ENCODE measurements around the gene IL17RC. TPM values are rescaled to one million over a fixed set of nuclear protein-coding genes. Genes with fewer than 3 reads are reported as not detected.

The IL17RC gene
- total and polyA plus RNA-seq, 2 experiments from 2014 or later = 8.4 to 12.6 TPM

DNA sequence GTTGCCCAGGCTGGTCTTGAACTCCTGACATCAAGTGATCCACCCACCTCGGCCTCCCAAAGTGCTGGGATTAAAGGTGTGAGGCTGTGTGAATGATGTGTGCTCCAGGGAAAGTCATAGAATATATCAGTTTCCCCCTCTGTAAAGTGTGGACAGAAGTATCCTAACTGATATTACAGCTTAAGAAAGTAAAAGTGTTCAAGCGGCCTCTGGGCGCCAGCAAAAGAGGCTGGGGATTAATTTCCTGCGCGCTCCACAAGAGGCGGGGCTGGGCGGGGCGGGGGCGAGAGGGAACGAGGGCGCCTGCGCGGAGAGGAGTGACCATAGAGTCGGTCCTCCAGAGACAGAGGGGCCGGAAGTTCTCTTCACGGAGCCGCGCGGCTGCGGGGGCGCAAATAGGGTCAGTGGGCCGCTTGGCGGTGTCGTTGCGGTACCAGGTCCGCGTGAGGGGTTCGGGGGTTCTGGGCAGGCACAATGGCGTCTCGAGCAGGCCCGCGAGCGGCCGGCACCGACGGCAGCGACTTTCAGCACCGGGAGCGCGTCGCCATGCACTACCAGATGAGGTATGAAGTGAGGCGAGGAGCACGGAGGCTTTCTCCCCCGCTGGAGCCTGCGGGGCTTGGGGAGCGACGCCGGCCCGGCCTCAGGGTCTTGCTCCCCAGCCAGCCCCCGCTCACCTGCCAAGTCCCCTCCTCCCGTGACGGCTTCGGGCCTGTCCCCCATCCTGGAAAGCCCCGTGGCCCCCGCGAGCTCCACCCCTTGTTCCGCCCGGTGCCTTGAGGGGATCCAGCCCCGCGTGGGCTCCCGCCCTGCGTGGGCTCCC lies 26.4 kb upstream of the IL17RC start, which contains the start of gene JAGN1 (continued):
- no peak for TF ChIP-seq ZNF462 (CRISPR knock-in tag; IDR thresholded peaks at IDR 0.05)
- no peak for TF ChIP-seq ZNF114 (CRISPR knock-in tag; IDR thresholded peaks at IDR 0.05)
- TF ChIP-seq STAT1 (IDR thresholded peaks at IDR 0.05; ENCODE audit: unreplicated experiment) = no peak
- TF ChIP-seq CREB1 (CRISPR knock-in tag; IDR thresholded peaks at IDR 0.05; ENCODE audit: low read depth) = no peak
- TF ChIP-seq POLR2AphosphoS5 (IDR thresholded peaks at IDR 0.05; ENCODE audit: low read depth) = peak; percentile 97
- no peak for TF ChIP-seq EZH2 (IDR thresholded peaks at IDR 0.05; ENCODE audit: low read depth, unreplicated experiment)
- no peak for TF ChIP-seq ZNF331 (CRISPR knock-in tag; IDR thresholded peaks at IDR 0.05; ENCODE audit: low read depth)

DNA sequence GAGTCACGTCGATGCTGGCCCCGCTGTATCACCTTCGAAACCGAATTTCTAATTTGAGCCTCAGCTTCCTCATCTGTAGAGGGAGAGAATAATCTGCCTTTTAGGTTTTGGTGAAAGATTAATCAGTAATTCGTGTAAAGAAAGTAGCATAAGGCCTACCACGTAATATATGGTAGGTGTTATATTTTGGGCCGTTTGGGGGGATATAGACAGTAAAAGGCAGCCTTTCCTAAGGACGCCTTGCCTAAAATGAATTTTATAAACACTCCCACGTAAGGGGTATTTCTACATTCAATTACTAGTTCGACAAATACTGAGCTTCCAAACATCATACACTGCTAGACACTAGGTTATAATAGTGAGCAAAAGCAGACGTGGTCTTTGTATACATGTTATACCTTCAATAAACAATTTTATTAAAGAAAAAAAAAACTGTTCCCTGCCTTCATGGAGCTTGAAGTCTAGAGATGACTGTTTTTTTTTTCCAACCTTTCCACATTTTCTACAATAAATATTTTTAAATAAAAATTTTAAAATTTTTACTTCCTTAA lies 25.8 kb upstream of the IL17RC start:
- peak overlapping the region; percentile 99 for H3K4me3 Mint-ChIP-seq
- Histone ChIP-seq H3K4me2 (peak overlapping the region; percentile 99), H4K20me1 (replicated peaks; ENCODE audit: insufficient read depth) (peaks cover 4% of the 10 kb centered on the region; the same call in 1 of the 2 replicates), H3K9me2 (ENCODE audit: insufficient read depth) (no peaks in the 10 kb centered on the region), H3K36me3 (ENCODE audit: insufficient read depth) (0 out of 2 replicates have a peak, but pooled peaks cover 9% of the 10 kb centered on the region), H3K4me1 (ENCODE audit: insufficient read depth) (peaks cover 5% of the 10 kb centered on the region; the same call in 1 of the 2 replicates), H3K4me3 (peak overlapping the region; percentile 100), H3K27me3 (ENCODE audit: insufficient read depth) (no peaks in the 10 kb centered on the region), H2AFZ (peak overlapping the region; percentile 95), H3K79me2 (replicated peaks; ENCODE audit: insufficient read depth) (peaks cover 17% of the 10 kb centered on the region), H3F3A (replicated peaks; ENCODE audit: low read depth) (peaks cover 9% of the 10 kb centered on the region; the same call in 1 of the 2 replicates), H3K27ac (ENCODE audit: low read depth) (0 out of 2 replicates have a peak overlapping the region, but pooled peaks have one; percentile 72)
- H3K36me3 Mint-ChIP-seq (ENCODE audit: low read depth) = peaks cover 33% of the 10 kb centered on the region
- H3K4me1 Mint-ChIP-seq = peaks cover 12% of the 10 kb centered on the region
- ATAC-seq (no peak), DNase-seq (ENCODE audit: low spot score) (no peak)
- H3K9me3 Mint-ChIP-seq = no peaks in the 10 kb centered on the region
- H3K27ac Mint-ChIP-seq = peak overlapping the region; percentile 99; the same call in 1 of the 2 replicates
- peaks cover 11% of the 10 kb centered on the region for H3K27me3 Mint-ChIP-seq (ENCODE audit: insufficient read depth, low read depth, poor library complexity)
- TF ChIP-seq ZNF114 (CRISPR knock-in tag; IDR thresholded peaks at IDR 0.05) (no peak), CREB1 (CRISPR knock-in tag; IDR thresholded peaks at IDR 0.05; ENCODE audit: low read depth) (no peak), EZH2 (IDR thresholded peaks at IDR 0.05; ENCODE audit: low read depth, unreplicated experiment) (no peak), STAT1 (IDR thresholded peaks at IDR 0.05; ENCODE audit: unreplicated experiment) (no peak), EZH2phosphoT487 (IDR thresholded peaks at IDR 0.05; ENCODE audit: unreplicated experiment) (no peak), JUNB (IDR thresholded peaks at IDR 0.05; ENCODE audit: unreplicated experiment) (no peak), REST (IDR thresholded peaks at IDR 0.05; ENCODE audit: unreplicated experiment) (no peak)
- TF ChIP-seq, protein P1, sequence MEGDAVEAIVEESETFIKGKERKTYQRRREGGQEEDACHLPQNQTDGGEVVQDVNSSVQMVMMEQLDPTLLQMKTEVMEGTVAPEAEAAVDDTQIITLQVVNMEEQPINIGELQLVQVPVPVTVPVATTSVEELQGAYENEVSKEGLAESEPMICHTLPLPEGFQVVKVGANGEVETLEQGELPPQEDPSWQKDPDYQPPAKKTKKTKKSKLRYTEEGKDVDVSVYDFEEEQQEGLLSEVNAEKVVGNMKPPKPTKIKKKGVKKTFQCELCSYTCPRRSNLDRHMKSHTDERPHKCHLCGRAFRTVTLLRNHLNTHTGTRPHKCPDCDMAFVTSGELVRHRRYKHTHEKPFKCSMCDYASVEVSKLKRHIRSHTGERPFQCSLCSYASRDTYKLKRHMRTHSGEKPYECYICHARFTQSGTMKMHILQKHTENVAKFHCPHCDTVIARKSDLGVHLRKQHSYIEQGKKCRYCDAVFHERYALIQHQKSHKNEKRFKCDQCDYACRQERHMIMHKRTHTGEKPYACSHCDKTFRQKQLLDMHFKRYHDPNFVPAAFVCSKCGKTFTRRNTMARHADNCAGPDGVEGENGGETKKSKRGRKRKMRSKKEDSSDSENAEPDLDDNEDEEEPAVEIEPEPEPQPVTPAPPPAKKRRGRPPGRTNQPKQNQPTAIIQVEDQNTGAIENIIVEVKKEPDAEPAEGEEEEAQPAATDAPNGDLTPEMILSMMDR (conservative IDR thresholded peaks at IDR 0.05; ENCODE audit: low read depth in 2 of 2) = no peak
